Measurements from ENCODE around the gene ADAT3.
A peak's percentile ranks its signal among the peaks of the same experiment; 100 is the strongest.

Gene ADAT3

DNA sequence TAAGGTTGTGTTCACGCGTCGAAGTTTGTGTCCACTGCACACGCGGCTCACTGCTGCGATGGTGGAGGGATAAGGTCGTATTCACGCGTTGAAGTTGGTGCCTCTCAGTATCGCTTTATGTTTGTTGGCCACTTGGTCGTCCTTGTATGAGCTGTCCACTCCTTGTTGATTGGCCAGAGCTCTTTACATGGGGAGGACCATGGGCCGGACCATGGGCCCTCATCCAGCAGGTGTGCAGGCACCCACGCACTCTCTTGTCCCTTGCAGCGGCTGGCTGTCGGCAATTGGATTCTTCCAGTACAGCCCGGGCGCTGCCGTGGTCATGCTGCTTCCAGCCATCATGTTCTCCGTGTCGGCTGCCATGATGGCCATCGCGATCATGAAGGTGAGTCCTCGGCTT lies 17.6 kb downstream of the ADAT3 start:
- Histone ChIP-seq H2AFZ (ENCODE audit: low read depth, low read length) (no peak overlapping the region), H3K9me3 (ENCODE audit: insufficient read depth, low read length) (no peaks in the 10 kb centered on the region), H3K4me3 (ENCODE audit: low read length) (peak overlapping the region; percentile 33), H3K4me1 (ENCODE audit: low read length) (peaks cover 46% of the 10 kb centered on the region), H3K4me2 (ENCODE audit: low read length) (peak overlapping the region; percentile 66), H3K27ac (ENCODE audit: low read length) (peak overlapping the region; percentile 96), H3K27me3 (ENCODE audit: low read depth, low read length) (no peaks in the 10 kb centered on the region), H3K79me2 (ENCODE audit: low read length) (0 out of 2 replicates have a peak, but pooled peaks cover 4% of the 10 kb centered on the region), H4K20me1 (ENCODE audit: insufficient read depth, low read length) (no peaks in the 10 kb centered on the region), H3K9ac (ENCODE audit: low read length) (peak overlapping the region; percentile 62), H3K36me3 (replicated peaks; ENCODE audit: low read depth, low read length) (peaks cover 49% of the 10 kb centered on the region)
- TF ChIP-seq EZH2phosphoT487 (IDR thresholded peaks at IDR 0.05; ENCODE audit: low read depth) (no peak), CTCF (IDR thresholded peaks at IDR 0.05; ENCODE audit: low read depth, low read length) (no peak)

DNA sequence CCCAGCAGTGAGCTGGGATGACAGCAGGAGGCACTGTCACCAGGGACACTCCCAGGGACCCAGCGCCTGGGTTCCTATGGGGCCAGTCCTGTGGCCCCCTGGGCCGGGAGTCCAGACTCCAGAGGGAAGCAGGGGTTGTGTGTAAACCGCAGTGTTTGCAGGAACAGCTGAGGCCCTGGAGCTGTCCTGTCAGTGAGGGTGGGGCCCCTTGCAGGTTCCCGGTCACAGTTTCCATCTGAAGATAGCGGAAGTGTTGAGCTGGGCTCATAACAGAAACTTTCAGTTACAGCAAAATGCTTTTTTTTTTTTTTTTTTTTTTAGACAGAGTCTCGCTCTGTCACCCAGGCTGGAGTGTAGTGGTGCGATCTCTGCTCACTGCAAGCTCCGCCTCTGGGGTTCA lies 18.1 kb downstream of the ADAT3 start:
- Histone ChIP-seq H2AFZ (ENCODE audit: low read depth, low read length) (no peak overlapping the region), H3K9ac (ENCODE audit: low read length) (peak overlapping the region; percentile 62), H3K27ac (ENCODE audit: low read length) (peak overlapping the region; percentile 96), H3K9me3 (ENCODE audit: insufficient read depth, low read length) (no peaks in the 10 kb centered on the region), H3K36me3 (replicated peaks; ENCODE audit: low read depth, low read length) (peaks cover 46% of the 10 kb centered on the region), H3K79me2 (ENCODE audit: low read length) (0 out of 2 replicates have a peak, but pooled peaks cover 4% of the 10 kb centered on the region), H3K27me3 (ENCODE audit: low read depth, low read length) (no peaks in the 10 kb centered on the region), H4K20me1 (ENCODE audit: insufficient read depth, low read length) (no peaks in the 10 kb centered on the region), H3K4me3 (ENCODE audit: low read length) (peak overlapping the region; percentile 33), H3K4me2 (ENCODE audit: low read length) (peak overlapping the region; percentile 66), H3K4me1 (ENCODE audit: low read length) (peaks cover 46% of the 10 kb centered on the region)
- TF ChIP-seq CTCF (IDR thresholded peaks at IDR 0.05; ENCODE audit: low read depth, low read length) = no peak; the same call in 1 of the 2 replicates
- TF ChIP-seq EZH2phosphoT487 (IDR thresholded peaks at IDR 0.05; ENCODE audit: low read depth) = no peak

DNA sequence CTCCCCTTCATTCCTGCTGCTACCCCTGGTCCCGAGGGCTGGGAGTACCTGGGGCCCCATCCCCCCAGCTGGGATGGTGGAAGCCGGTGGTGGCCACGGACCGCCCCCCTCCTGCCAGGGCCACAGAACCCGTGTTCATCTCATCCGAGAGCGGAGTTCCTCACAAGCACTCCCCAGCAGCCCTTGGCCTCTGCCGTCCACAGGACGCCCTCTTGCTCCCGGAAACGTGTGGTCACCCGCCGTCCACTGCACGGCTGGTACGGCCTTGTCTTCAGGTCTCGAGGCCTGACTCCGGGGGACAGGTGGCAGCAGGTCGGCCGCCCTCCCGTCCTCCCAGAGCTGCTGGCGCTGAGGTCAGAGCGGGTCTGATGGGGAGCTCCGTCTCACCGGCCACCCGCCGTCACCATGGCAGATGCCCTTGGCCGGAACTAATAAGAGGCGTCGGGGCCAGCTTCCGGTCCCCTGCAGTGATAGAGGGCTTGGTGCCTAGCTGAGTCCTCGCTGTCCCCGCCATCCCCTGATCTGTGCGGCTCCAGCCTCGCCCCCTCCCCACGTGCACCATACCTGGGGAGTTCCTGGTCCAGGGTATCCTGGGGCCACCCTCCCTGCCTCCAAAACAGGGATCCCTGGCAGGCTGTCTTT lies 19.2 kb downstream of the ADAT3 start:
- peak overlapping the region; percentile 66 for H3K4me2 ChIP-seq (ENCODE audit: low read length)
- no peak overlapping the region for H2AFZ ChIP-seq (ENCODE audit: low read depth, low read length)
- peaks cover 50% of the 10 kb centered on the region for H3K4me1 ChIP-seq (ENCODE audit: low read length)
- TF ChIP-seq CTCF (IDR thresholded peaks at IDR 0.05; ENCODE audit: low read depth, low read length) (no peak), EZH2phosphoT487 (IDR thresholded peaks at IDR 0.05; ENCODE audit: low read depth) (no peak)
- H3K9me3 ChIP-seq (ENCODE audit: insufficient read depth, low read length) = no peaks in the 10 kb centered on the region
- 0 out of 2 replicates have a peak, but pooled peaks cover 3% of the 10 kb centered on the region for H3K27me3 ChIP-seq (ENCODE audit: low read depth, low read length)
- H3K4me3 ChIP-seq (ENCODE audit: low read length) = no peak overlapping the region
- no peaks in the 10 kb centered on the region for H4K20me1 ChIP-seq (ENCODE audit: insufficient read depth, low read length)
- peaks cover 40% of the 10 kb centered on the region for H3K36me3 ChIP-seq (replicated peaks; ENCODE audit: low read depth, low read length)
- H3K79me2 ChIP-seq (ENCODE audit: low read length) = 0 out of 2 replicates have a peak, but pooled peaks cover 4% of the 10 kb centered on the region
- H3K27ac ChIP-seq (ENCODE audit: low read length) = peak overlapping the region; percentile 96
- H3K9ac ChIP-seq (ENCODE audit: low read length) = peak overlapping the region; percentile 59; the same call in 1 of the 2 replicates

DNA sequence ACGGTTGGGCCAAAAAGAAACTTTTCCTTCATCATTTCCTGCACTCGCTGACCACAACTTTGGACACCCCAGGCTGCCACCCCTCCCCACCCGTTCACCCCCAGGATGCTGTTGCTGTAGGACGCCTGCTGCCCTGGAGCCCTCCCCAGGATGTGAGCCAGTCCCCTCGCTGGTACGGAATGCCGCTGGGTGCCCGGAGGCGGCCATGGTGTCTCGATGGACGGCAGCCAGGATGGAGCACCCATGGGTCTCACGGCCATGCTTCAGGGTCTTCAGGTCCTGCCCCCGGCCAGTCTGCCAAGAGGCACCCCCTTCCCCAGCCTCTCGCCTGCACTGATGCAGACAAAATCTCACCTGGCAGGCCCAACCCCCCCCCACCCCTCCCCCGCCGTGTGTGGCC lies 20.3 kb downstream of the ADAT3 start:
- Histone ChIP-seq H4K20me1 (ENCODE audit: insufficient read depth, low read length) (no peaks in the 10 kb centered on the region), H2AFZ (ENCODE audit: low read depth, low read length) (no peak overlapping the region), H3K79me2 (ENCODE audit: low read length) (0 out of 2 replicates have a peak, but pooled peaks cover 4% of the 10 kb centered on the region), H3K4me2 (ENCODE audit: low read length) (no peak overlapping the region), H3K9ac (ENCODE audit: low read length) (no peak overlapping the region), H3K27ac (ENCODE audit: low read length) (no peak overlapping the region), H3K36me3 (replicated peaks; ENCODE audit: low read depth, low read length) (peaks cover 33% of the 10 kb centered on the region), H3K4me3 (ENCODE audit: low read length) (no peak overlapping the region), H3K9me3 (ENCODE audit: insufficient read depth, low read length) (no peaks in the 10 kb centered on the region), H3K27me3 (ENCODE audit: low read depth, low read length) (0 out of 2 replicates have a peak, but pooled peaks cover 3% of the 10 kb centered on the region), H3K4me1 (ENCODE audit: low read length) (peaks cover 50% of the 10 kb centered on the region)
- TF ChIP-seq EZH2phosphoT487 (IDR thresholded peaks at IDR 0.05; ENCODE audit: low read depth) (no peak), CTCF (IDR thresholded peaks at IDR 0.05; ENCODE audit: low read depth, low read length) (no peak)
